Measurements from ENCODE around the gene TXLNA.

The TXLNA gene

GRCh38 chr1:32215629-32216480 is 36.4 kb downstream of the TXLNA start:
- DNase-seq = peak; percentile 67

GRCh38 chr1:32216566-32216965 is 37.1 kb downstream of the TXLNA start:
- no peak for DNase-seq

GRCh38 chr1:32219022-32219421 is 39.5 kb downstream of the TXLNA start:
- no peak for DNase-seq

- DNase-seq = no peak
These were observed 41.5 kb downstream of the TXLNA start for GRCh38 chr1:32220746-32221580.

- no peak for DNase-seq
These were observed 42.1 kb downstream of the TXLNA start for GRCh38 chr1:32221581-32221979.

GRCh38 chr1:32221980-32222755 is 42.7 kb downstream of the TXLNA start, which contains the start of the genes EIF3I and TMEM234:
EIF3I (plus strand) TSS chr1:32222407; CDS start chr1:32222442, 35 bp downstream.
TMEM234 (minus strand) TSS chr1:32222353; CDS start chr1:32222322, 31 bp downstream.
- peak; percentile 91 for DNase-seq

- no peak for DNase-seq
These were observed 44.2 kb downstream of the TXLNA start for GRCh38 chr1:32223683-32224082.

GRCh38 chr1:32224285-32224684 is 44.8 kb downstream of the TXLNA start:
- no peak for DNase-seq

- DNase-seq = no peak
These were observed 49.3 kb downstream of the TXLNA start for GRCh38 chr1:32228771-32229170.

- no peak for DNase-seq
These were observed 52.5 kb downstream of the TXLNA start for GRCh38 chr1:32231843-32232432.

- no peak for DNase-seq
These were observed 53.3 kb downstream of the TXLNA start for GRCh38 chr1:32232558-32233304.

GRCh38 chr1:32234792-32235191 is 55.3 kb downstream of the TXLNA start:
- no peak for DNase-seq

GRCh38 chr1:32239337-32239736 is 59.9 kb downstream of the TXLNA start:
- DNase-seq = no peak

GRCh38 chr1:32239790-32240139 is 60.3 kb downstream of the TXLNA start:
- DNase-seq = no peak

GRCh38 chr1:32240140-32240951 is 60.9 kb downstream of the TXLNA start:
- peak; percentile 80 for DNase-seq

- no peak for DNase-seq
These were observed 61.7 kb downstream of the TXLNA start for GRCh38 chr1:32241001-32241763.

- DNase-seq = no peak
These were observed 62.9 kb downstream of the TXLNA start for GRCh38 chr1:32242341-32242851.

- DNase-seq = no peak
These were observed 67.4 kb downstream of the TXLNA start, which contains the start of gene FAM167B for GRCh38 chr1:32246888-32247273. FAM167B (plus strand) TSS chr1:32247222; CDS start chr1:32247422, 200 bp downstream.

- DNase-seq = no peak
These were observed 68.0 kb downstream of the TXLNA start for GRCh38 chr1:32247452-32247851.
